Gastrocnemius medialis (tissue), 4 donors: Measurements from ENCODE around the gene SEMA6D.

Experiments
- POLR2A ChIP-seq, 2 donors: fragments of 450-650 bp; IDR thresholded peaks; one replicate each; pipeline ENCODE4 v1.6.1; 2017; ENCODE audit warnings: antibody characterized with exemption in 2 of 2, mild to moderate bottlenecking in 2 of 2, moderate library complexity in 2 of 2
- TF ChIP-seq, protein P1 (sequence below), 5 experiments: fragments of 450-650 bp in 3 of 5; fragments of 200-600 bp in 2 of 5; sonication (generic) in 2 of 5; IDR thresholded peaks in 4 of 5; conservative IDR thresholded peaks in 1 of 5; 1 replicate in 4 of 5; 2 replicates in 1 of 5; pipeline ENCODE4 v1.5.1; 2016 to 2019; ENCODE audit warnings: antibody characterized with exemption in 5 of 5, mild to moderate bottlenecking in 3 of 5, moderate library complexity in 3 of 5

- TF ChIP-seq, protein P1, sequence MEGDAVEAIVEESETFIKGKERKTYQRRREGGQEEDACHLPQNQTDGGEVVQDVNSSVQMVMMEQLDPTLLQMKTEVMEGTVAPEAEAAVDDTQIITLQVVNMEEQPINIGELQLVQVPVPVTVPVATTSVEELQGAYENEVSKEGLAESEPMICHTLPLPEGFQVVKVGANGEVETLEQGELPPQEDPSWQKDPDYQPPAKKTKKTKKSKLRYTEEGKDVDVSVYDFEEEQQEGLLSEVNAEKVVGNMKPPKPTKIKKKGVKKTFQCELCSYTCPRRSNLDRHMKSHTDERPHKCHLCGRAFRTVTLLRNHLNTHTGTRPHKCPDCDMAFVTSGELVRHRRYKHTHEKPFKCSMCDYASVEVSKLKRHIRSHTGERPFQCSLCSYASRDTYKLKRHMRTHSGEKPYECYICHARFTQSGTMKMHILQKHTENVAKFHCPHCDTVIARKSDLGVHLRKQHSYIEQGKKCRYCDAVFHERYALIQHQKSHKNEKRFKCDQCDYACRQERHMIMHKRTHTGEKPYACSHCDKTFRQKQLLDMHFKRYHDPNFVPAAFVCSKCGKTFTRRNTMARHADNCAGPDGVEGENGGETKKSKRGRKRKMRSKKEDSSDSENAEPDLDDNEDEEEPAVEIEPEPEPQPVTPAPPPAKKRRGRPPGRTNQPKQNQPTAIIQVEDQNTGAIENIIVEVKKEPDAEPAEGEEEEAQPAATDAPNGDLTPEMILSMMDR (IDR thresholded peaks at IDR 0.05 in 4 of 5, conservative IDR thresholded peaks at IDR 0.05 in 1 of 5) = no peak
- no peak for TF ChIP-seq POLR2A (IDR thresholded peaks at IDR 0.05)
Observed at GRCh38 chr15:47812470-47812999, 95.2 kb downstream of the SEMA6D start.
